NCI-H2171 (cell line): ENCODE measurements around the gene MYRF.

ENCODE experiments used
- DNase-seq: peaks from one replicate; lab custom pipeline; 2025; lab: John Stamatoyannopoulos, UW

The MYRF gene

GRCh38 chr11:61718621-61719302, 33.7 kb upstream of the MYRF start:
- peak; percentile 76 for DNase-seq

GRCh38 chr11:61719978-61720377, 32.5 kb upstream of the MYRF start:
- DNase-seq, result no peak

- no peak for DNase-seq
Observed at GRCh38 chr11:61720597-61720996, 31.8 kb upstream of the MYRF start.

GRCh38 chr11:61724437-61724836, 28.0 kb upstream of the MYRF start:
- no peak for DNase-seq

GRCh38 chr11:61725781-61726231, 26.6 kb upstream of the MYRF start:
- no peak for DNase-seq

- DNase-seq, result no peak
Observed at GRCh38 chr11:61726775-61727174, 25.7 kb upstream of the MYRF start.

- no peak for DNase-seq
Observed at GRCh38 chr11:61727401-61727811, 25.0 kb upstream of the MYRF start.

GRCh38 chr11:61728066-61728939, 24.1 kb upstream of the MYRF start:
- DNase-seq, result no peak

- no peak for DNase-seq
Observed at GRCh38 chr11:61728940-61729219, 23.6 kb upstream of the MYRF start.

GRCh38 chr11:61730240-61730994, 22.0 kb upstream of the MYRF start:
- peak; percentile 80 for DNase-seq

- DNase-seq, result no peak
Observed at GRCh38 chr11:61731211-61731951, 21.1 kb upstream of the MYRF start.

GRCh38 chr11:61731952-61732675, 20.3 kb upstream of the MYRF start:
- no peak for DNase-seq

GRCh38 chr11:61732705-61733104, 19.7 kb upstream of the MYRF start:
- no peak for DNase-seq

- peak; percentile 89 for DNase-seq
Observed at GRCh38 chr11:61733120-61733978, 19.1 kb upstream of the MYRF start.

GRCh38 chr11:61734767-61735166, 17.7 kb upstream of the MYRF start:
- no peak for DNase-seq

GRCh38 chr11:61735391-61735790, 17.0 kb upstream of the MYRF start:
- no peak for DNase-seq

GRCh38 chr11:61736310-61736709, 16.1 kb upstream of the MYRF start:
- no peak for DNase-seq

- DNase-seq, result no peak
Observed at GRCh38 chr11:61737131-61737530, 15.3 kb upstream of the MYRF start.

- DNase-seq, result no peak
Observed at GRCh38 chr11:61737636-61738386, 14.6 kb upstream of the MYRF start.

- no peak for DNase-seq
Observed at GRCh38 chr11:61738776-61739175, 13.7 kb upstream of the MYRF start.
